ENCODE results near the gene FLOT1.
A peak's percentile ranks its signal among the peaks of the same experiment; 100 is the strongest.

GRCh38 chr6:30684386-30685156, 57.9 kb downstream of the FLOT1 start:
- TF ChIP-seq EP300 (IDR thresholded peaks at IDR 0.05) (no peak), CTCF (IDR thresholded peaks at IDR 0.05) (no peak), POLR2AphosphoS5 (IDR thresholded peaks at IDR 0.05) (peak in 1 of 2 donors; percentile 19), POLR2A (IDR thresholded peaks at IDR 0.05; ENCODE audit: low read depth) (no peak)

Measured in esophagus muscularis mucosa (tissue), 4 donors.